Activated CD4-positive, alpha-beta T cell treated with anti-CD3 and anti-CD28 coated beads for 48 hours (primary cell): Measurements from ENCODE around the gene NGF.
"Not testable (repeated sequence)": the region's sequence is repeated elsewhere in the genome, so short reads cannot be mapped to it uniquely, and the experiment has no call there.

Experiments used
- DNase-seq: peaks from one replicate; pipeline ENCODE4 v3.0.0-alpha.2; 2020

Gene NGF

GRCh38 chr1:115337633-115338456, at the start of gene NGF:
TSS of gene NGF (minus strand) at chr1:115338249. CDS start at chr1:115286795, 51,454 bp downstream.
- DNase-seq = no peak

GRCh38 chr1:115383455-115383854, 45.4 kb upstream of the NGF start:
- not testable (repeated sequence) for DNase-seq

DNA sequence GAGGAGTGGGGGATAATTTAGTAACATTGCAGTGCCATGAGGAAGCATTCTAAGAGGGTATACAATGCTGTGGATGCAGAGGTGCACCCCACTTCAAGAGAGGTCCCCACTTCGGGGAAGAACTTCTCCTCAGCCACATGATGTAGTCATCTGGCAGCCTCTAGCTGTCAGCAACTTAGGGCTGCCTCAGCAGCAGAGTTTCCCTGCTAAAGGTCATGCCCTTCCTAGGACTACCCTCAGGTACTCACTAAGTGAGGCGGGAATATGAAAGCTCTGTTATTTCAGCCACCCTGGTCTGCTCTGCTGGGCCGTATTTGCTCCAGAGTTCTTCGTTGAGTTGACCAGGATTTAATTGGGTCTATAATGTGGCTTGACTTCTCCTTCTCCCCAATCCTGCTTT, 41.9 kb upstream of the NGF start:
- no peak for DNase-seq

- DNase-seq = no peak
Measured at GRCh38 chr1:115377411-115377810, 39.4 kb upstream of the NGF start.

- no peak for DNase-seq
Measured at GRCh38 chr1:115374598-115374997, 36.5 kb upstream of the NGF start.

DNA sequence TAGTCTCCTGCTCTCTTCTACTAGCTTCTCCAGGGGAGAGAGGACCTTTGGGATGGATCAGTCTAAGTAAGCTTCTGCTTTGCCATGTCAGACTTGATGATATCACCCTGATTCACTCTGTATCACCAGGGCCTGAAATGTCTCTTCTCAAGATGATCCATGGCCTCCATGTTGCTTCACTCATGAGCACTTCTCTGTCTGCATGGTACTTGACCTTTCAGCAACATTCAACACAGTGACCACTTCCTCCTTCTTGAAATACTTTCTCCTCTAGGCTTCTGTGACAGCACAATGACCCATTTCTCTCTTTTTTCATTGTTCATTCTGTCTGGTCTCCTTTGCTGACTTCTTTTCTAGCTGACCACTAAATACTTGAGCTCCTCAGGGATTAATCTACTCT, 35.3 kb upstream of the NGF start:
- no peak for DNase-seq

DNA sequence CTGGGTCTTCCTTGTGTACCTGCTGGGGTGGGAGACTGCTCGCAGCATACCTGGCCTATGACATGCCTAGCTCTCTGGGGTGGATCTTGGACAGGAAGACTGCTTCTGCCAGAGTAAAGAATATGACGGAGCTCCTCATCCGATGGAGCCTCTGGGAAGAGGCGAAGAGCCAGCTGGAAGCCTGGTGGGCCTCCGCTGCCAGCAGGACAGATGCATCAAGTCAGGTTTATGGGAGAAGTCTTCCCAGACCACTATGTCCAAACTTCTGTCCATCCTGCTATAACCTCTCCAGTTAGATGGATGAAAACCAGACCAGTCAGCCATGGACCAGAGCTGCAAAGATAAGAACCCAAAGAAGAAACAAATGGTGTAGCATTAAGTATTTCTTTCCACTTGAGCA, 27.7 kb upstream of the NGF start:
- DNase-seq = no peak

DNA sequence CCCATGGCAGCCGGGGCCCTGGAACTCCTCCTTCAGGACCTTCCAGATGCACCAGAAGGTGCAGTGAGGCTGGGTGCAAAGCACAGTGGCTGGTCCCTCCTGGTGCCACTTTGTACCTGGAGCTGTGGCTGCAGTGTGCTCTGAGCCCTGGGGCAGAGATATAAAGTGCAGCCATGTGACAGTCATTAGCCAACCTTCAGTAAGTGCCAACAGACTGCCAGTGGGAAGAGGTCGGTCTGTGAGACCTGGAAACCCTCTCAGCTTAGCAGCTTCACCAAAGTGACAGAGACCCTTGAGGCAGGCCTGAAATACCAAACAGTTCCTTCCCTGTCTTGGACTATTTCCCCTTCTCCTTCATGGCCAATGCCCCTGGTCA, 26.7 kb upstream of the NGF start:
- no peak for DNase-seq

GRCh38 chr1:115364046-115364779, 26.2 kb upstream of the NGF start:
- no peak for DNase-seq

DNA sequence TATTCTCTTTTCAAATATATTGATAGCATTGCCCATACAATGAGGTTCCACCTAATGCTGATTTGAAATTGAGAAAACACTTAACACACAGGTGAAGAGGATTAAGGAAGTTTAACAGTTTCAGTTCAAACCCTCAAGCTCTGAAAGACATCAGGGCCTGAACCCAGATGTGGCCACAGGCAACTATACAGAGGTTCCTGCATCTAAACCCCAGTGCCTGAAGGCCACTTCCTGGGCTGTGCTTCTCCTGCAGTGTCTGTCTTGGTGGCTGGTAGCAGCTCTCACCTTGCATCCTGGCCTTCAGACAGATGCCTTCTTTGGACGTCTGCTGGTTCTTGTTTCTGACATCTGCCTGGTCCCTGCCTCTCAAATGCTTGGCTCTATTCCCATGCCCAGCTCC, 25.1 kb upstream of the NGF start:
- DNase-seq = no peak

- not testable (repeated sequence) for DNase-seq
Measured at GRCh38 chr1:115360505-115361129, 22.6 kb upstream of the NGF start.

- DNase-seq = not testable (repeated sequence)
Measured at GRCh38 chr1:115359787-115360452, 21.9 kb upstream of the NGF start.

DNA sequence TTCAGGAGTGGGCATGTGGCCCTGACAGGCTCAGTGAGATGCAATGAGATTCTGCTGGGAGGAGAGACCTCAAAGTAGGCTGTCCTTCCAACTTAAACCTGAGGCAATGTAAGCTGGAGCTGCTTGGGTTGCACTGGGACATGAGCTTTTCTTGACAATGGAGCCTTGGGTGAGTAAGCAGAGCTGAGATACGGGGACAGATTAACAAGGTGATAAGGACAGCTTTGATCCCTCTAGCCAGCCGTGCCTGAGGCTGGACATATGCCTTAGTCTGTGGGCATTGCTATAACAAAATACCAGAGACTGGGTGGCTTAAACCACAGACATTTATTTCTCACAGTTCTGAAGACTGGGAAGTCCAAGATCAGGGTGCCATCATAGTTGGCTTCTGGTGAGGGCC, 18.3 kb upstream of the NGF start:
- DNase-seq = no peak

GRCh38 chr1:115355069-115355468, 17.0 kb upstream of the NGF start:
- DNase-seq = no peak

GRCh38 chr1:115351143-115351542, 13.1 kb upstream of the NGF start:
- DNase-seq = no peak

- DNase-seq = no peak
Measured at GRCh38 chr1:115348636-115349035, 10.6 kb upstream of the NGF start.

DNA sequence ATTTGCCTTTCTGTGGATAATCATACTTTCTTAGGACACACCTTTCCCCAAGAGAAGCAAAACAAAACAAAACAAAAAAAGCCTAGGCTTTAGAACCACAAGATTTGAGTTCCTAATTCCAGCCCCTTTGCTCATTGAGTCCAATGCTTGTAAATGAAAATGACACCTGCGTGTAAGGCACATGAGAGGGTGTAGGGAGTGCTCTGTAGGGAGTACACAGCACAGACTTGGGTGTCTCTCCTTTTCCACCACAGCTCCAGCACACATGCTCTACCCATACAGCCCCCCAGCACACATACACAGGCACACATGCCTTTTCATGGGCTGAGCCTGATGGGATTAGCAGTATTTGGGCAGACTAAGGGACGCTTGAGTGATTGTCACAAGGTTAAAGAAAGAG, 9.2 kb upstream of the NGF start:
- DNase-seq = no peak

- no peak for DNase-seq
Measured at GRCh38 chr1:115343200-115343737, 5.2 kb upstream of the NGF start.

GRCh38 chr1:115341948-115342347, 3.9 kb upstream of the NGF start:
- DNase-seq = no peak

GRCh38 chr1:115340879-115341278, 2.8 kb upstream of the NGF start:
- DNase-seq = no peak

DNA sequence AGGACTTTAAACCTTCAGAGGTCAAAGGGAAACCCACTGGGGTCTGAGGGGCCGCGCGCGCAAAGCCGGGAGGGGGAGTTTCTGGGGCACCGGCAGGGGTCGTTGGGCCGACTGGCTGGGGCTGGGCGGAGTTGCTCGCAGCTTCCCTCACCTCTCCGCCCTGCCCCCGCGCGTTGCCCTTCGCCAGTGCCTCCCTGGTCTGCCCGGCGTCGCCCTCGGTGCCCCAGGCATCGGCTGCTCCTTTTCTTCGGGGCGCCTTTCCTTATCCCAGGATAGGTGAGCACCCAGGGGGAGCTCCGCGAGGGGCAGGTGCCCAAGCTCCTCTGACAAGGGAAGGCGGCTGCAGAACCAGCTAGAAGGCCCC, 390 bp upstream of the NGF start:
- DNase-seq = no peak

- DNase-seq = no peak
Measured at GRCh38 chr1:115337276-115337632, 795 bp downstream of the NGF start.

DNA sequence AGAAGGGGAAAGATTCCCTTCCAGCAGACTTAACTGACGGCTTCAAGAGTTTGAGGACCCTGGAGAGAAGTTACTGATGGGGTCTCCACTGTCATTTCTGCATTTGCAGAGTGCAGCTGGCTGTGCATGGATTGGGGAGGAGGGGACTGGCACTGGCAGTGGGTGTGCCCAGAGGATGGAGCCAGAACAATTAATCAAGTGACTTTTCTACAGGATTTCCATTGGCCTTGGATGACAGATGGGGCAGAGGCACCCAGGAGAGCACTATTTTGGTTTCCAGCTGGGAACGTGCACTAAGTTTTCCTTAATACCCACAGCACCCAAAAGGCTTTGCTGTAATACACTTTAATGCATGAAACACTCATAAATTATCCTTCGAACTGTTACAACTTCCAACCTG, 1.3 kb downstream of the NGF start:
- DNase-seq = no peak
